Right atrium auricular region (tissue), 2 donors: ENCODE measurements around the gene EEF1E1. TPM values are rescaled to one million over a fixed set of nuclear protein-coding genes. Genes with fewer than 3 reads are reported as not detected.
A peak's percentile ranks its signal among the peaks of the same experiment; 100 is the strongest.

Experiments used
- DNase-seq: peaks from one replicate; pipeline ENCODE4 v3.0.0-alpha.2; 2019; ENCODE audit warnings: low spot score
- H3K27ac ChIP-seq, 2 donors: fragments of 200-600 bp; sonication (generic); 1 replicate in 1 of 2; 2 replicates in 1 of 2; pipeline ENCODE4 v1.5.1; 2016 to 2019
- H3K27me3 ChIP-seq, 2 donors: fragments of 200-600 bp; sonication (generic); one replicate each; pipeline versions ENCODE4 v1.5.1 to v1.6.0; 2017 to 2019
- H3K36me3 ChIP-seq: fragments of 200-600 bp; sonication (generic); one replicate; pipeline ENCODE4 v1.5.1; 2016
- H3K4me1 ChIP-seq, 2 donors: fragments of 200-600 bp; sonication (generic); one replicate each; pipeline versions ENCODE4 v1.5.1 to v1.6.0; 2017 to 2019
- H3K4me3 ChIP-seq, 2 donors: fragments of 200-600 bp; sonication (generic); 1 replicate in 1 of 2; 2 replicates in 1 of 2; pipeline ENCODE4 v1.5.1; 2017 to 2019; ENCODE audit warnings: mild to moderate bottlenecking in 1 of 2, moderate library complexity in 1 of 2
- H3K9me3 ChIP-seq, 2 donors: fragments of 200-600 bp; sonication (generic); one replicate each; pipeline ENCODE4 v1.5.1; 2019
- total RNA-seq, 2 donors: library from RNA; depleted of rRNA; stranded (reverse); fragments of >200 nt; gene quantifications; one replicate each; pipeline ENCODE4 v1.1.0, GENCODE V29; 2016
- TF ChIP-seq, protein P1 (sequence below), 2 donors: fragments of 200-600 bp; sonication (generic); IDR thresholded peaks; one replicate each; pipeline ENCODE4 v1.5.1; 2019; ENCODE audit warnings: antibody characterized with exemption in 2 of 2

EEF1E1 gene
- total RNA-seq, 2 donors from 2014 or later = 12.6 to 20.6 TPM

DNA sequence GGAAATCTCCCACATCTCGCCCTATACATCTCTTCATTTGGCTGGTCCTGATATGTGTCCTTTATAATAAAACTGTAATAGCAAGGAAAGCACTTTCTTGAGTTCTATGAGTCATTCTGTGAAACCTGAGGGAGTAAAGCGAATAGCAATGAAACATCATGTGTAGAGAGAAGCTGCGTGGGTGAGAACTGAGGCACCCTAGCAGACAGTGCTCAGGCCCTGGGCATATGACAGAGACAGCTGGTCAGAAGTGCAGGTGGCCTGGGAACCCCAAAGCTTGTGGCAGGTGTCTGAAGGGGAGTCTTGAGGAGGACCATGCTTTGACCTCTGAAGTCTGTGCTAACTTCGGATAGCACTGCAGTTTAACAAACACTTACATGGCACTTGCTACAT lies 36.8 kb downstream of the EEF1E1 start:
- H3K27me3 ChIP-seq = no peaks in the 10 kb centered on the region
- H3K4me1 ChIP-seq = peaks cover 0 to 6% of the 10 kb centered on the region in 2 donors
- H3K4me3 ChIP-seq = no peak overlapping the region
- H3K36me3 ChIP-seq = peaks cover 7% of the 10 kb centered on the region
- H3K9me3 ChIP-seq = no peaks in the 10 kb centered on the region
- no peak for DNase-seq
- no peak overlapping the region for H3K27ac ChIP-seq
- TF ChIP-seq, protein P1, sequence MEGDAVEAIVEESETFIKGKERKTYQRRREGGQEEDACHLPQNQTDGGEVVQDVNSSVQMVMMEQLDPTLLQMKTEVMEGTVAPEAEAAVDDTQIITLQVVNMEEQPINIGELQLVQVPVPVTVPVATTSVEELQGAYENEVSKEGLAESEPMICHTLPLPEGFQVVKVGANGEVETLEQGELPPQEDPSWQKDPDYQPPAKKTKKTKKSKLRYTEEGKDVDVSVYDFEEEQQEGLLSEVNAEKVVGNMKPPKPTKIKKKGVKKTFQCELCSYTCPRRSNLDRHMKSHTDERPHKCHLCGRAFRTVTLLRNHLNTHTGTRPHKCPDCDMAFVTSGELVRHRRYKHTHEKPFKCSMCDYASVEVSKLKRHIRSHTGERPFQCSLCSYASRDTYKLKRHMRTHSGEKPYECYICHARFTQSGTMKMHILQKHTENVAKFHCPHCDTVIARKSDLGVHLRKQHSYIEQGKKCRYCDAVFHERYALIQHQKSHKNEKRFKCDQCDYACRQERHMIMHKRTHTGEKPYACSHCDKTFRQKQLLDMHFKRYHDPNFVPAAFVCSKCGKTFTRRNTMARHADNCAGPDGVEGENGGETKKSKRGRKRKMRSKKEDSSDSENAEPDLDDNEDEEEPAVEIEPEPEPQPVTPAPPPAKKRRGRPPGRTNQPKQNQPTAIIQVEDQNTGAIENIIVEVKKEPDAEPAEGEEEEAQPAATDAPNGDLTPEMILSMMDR (IDR thresholded peaks at IDR 0.05) = no peak

DNA sequence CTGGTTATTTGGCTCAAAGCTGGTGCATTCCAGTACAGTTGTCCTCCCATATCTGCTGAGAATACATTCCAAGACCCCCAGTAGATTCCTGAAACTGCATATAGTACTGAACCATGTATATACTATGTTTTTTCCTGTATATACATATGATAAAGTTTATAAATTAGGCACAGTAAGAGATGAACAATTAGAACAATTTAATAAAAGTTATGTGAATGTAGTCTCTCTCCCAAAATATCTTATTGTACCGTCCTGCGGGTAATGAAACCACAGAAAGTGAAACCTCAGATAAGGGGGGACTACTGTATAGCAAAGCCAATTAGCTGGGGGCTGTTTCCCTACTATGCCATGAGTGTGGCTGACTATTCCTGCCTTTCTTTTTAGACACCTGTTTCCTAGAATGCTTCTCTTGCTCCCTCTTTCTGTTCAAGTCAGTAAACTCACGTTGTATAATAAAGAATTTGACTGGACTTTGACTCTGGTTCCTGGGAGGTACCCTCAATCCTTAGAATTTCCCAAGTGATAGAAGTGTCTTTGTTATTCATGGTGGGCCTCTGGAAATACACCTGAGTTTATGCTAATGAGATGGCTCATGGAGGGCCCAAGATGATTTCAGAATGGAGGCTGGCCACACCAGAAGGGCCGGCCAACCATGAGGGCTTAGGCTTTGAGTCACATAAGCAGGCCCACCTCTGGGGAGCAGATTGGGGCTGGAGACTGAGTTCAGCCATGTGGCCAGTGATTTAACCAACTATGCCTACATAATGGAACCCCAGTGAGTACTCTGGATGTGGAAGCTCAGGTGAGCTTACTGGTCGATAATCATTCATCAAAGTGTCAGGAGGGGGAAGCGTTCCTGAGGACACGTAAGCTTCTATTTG lies 37.5 kb downstream of the EEF1E1 start:
- Histone ChIP-seq H3K4me3 (peak overlapping the region; percentile 89 to 90), H3K36me3 (peaks cover 7% of the 10 kb centered on the region), H3K27ac (peak overlapping the region; percentile 89), H3K4me1 (peaks cover 0 to 6% of the 10 kb centered on the region in 2 donors), H3K27me3 (no peaks in the 10 kb centered on the region), H3K9me3 (no peaks in the 10 kb centered on the region)
- DNase-seq = no peak
- TF ChIP-seq, protein P1 (IDR thresholded peaks at IDR 0.05) = no peak

DNA sequence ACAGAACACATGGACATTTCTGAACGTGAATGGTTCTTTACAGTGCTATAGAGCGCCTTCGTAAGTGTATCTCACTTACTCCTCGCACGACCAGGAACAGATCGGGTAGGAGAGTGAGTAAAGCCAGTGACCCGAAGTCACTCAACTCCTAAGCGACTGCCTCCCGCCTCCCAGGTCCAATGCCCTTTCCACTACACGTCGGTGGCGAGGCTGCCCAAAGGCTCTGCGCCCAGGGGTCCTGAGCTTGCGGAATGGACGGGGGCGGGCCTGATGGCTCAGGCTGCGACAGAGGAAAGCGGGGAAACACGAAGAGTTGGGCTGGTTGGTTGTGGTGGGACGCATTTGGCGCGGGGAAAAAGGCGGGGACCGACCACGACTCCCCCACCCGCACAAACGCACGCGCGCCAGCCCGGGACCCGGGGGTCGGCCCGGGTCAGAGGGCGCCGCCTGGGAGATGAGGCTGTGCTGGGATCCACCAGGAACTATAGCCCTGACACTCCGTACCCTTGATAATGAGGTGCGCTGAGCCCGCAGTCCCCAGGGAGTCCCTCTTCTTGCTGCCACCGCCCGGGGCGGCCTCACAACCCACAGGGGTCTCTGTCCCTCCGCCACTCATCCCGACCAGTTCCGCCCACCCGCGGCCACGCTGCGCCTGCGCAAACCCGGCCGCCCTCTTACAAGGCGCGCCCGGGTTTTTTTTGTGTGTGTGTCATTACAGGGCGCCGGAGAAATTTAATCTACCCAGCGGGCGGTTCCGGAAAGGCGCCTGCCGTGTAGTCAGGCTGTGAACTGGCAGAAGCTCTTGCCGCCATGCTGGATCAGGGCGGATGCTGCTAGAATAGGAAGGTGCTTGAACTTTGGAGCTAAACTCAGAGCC lies 38.3 kb downstream of the EEF1E1 start, which contains the start of gene BLOC1S5:
Gene BLOC1S5 (minus strand): TSS at position 629 of the 877 bp plus-strand sequence. CDS start 13 bp downstream, at position 616.
- Histone ChIP-seq H3K27ac (peak within 1 kb of the TSS; percentile 89), H3K36me3 (peaks cover 7% of the 10 kb centered on the region), H3K4me1 (peaks cover 0 to 6% of the 10 kb centered on the region in 2 donors), H3K27me3 (no peaks in the 10 kb centered on the region), H3K4me3 (peak within 1 kb of the TSS; percentile 89 to 90), H3K9me3 (no peaks in the 10 kb centered on the region)
- DNase-seq = peak; percentile 98
- TF ChIP-seq, protein P1 (IDR thresholded peaks at IDR 0.05) = peak in 1 of 2 donors; percentile 31

DNA sequence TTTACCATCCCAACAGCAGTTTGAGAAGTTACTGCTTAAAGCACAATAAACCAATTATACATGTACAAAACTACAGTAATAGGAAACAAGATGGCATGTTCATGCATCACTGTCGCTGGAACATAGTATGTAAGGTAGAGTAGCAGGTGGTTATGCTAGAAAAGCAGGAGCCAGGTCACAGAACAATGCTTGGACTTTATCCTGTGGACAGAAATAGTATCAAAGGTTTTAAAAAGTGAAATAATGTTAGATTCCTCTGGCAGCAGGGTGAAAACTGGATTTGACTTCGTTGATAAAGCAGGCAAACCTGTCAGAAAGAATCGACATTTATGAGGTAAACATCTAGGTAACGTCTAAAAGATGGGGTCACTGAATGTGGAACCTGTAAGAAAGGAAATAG lies 40.6 kb downstream of the EEF1E1 start:
- peaks cover 7% of the 10 kb centered on the region for H3K36me3 ChIP-seq

DNA sequence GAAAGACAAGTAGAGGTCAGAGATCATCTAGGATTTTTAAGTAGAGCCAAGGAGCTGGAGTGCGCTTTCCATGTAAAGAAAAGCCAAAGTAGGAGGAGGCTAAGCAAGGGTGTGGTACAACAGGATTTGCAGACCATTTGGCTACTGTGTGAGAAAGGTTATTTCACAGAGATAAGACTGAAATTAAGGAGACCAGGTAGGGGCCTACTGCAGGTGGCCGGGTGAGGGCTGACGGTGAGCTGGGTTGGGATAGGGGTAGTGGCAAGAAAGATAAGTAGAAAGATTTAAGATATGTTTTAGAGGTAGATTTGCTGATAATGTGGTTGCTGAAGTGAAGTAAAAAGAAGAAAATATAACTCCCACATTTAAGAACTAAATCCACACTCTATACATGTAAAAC lies 42.0 kb downstream of the EEF1E1 start:
- H3K9me3 ChIP-seq = no peaks in the 10 kb centered on the region
- H3K36me3 ChIP-seq = peaks cover 7% of the 10 kb centered on the region
- no peak overlapping the region for H3K4me3 ChIP-seq
- peaks cover 0 to 6% of the 10 kb centered on the region in 2 donors for H3K4me1 ChIP-seq
- TF ChIP-seq, protein P1 (IDR thresholded peaks at IDR 0.05) = no peak
- H3K27me3 ChIP-seq = no peaks in the 10 kb centered on the region
- no peak for DNase-seq
- no peak overlapping the region for H3K27ac ChIP-seq

More for the DNA sequence above, 40.6 kb downstream of the EEF1E1 start:
- H3K27me3 ChIP-seq = no peaks in the 10 kb centered on the region
- DNase-seq = no peak
- H3K27ac ChIP-seq = no peak overlapping the region
- TF ChIP-seq, protein P1 (IDR thresholded peaks at IDR 0.05) = no peak
- no peaks in the 10 kb centered on the region for H3K9me3 ChIP-seq
- peaks cover 0 to 6% of the 10 kb centered on the region in 2 donors for H3K4me1 ChIP-seq
- H3K4me3 ChIP-seq = no peak overlapping the region
